ENCODE data around the gene RSRC2. TPM values are rescaled to one million over a fixed set of nuclear protein-coding genes. Genes with fewer than 3 reads are reported as not detected.

The RSRC2 gene
- total RNA-seq, 1 experiment from 2014 or later: 68.7 TPM

- TF ChIP-seq CEBPB (IDR thresholded peaks at IDR 0.05; ENCODE audit: low read depth) (no peak), EZH2phosphoT487 (IDR thresholded peaks at IDR 0.05; ENCODE audit: borderline replicate concordance) (no peak), REST (IDR thresholded peaks at IDR 0.05; ENCODE audit: low read depth) (no peak), SP1 (IDR thresholded peaks at IDR 0.05; ENCODE audit: low read depth) (no peak), ELF1 (IDR thresholded peaks at IDR 0.05; ENCODE audit: borderline replicate concordance, low read depth) (no peak), ATF3 (IDR thresholded peaks at IDR 0.05) (no peak), EGR1 (IDR thresholded peaks at IDR 0.05; ENCODE audit: low read depth) (no peak), CBX3 (IDR thresholded peaks at IDR 0.05; ENCODE audit: low read depth) (no peak), SIN3A (IDR thresholded peaks at IDR 0.05; ENCODE audit: low read depth) (no peak), FOSL1 (IDR thresholded peaks at IDR 0.05; ENCODE audit: low read depth) (no peak), RAD21 (IDR thresholded peaks at IDR 0.05; ENCODE audit: low read depth) (no peak), ZFX (IDR thresholded peaks at IDR 0.05) (no peak), JUND (IDR thresholded peaks at IDR 0.05) (no peak), ZNF274 (IDR thresholded peaks at IDR 0.05; ENCODE audit: low read depth, low read length) (no peak)
- DNase-seq (ENCODE audit: low read depth, low spot score) (no peak), ATAC-seq (no peak)
- POLR2A ChIA-PET: no interaction called here
- RAD21 ChIA-PET (ENCODE audit: low non-redundant PET in 1 of 2, low total read pairs in 2 of 2, uncharacterized antibody in 2 of 2, unreplicated experiment in 2 of 2): no interaction called here
- Histone ChIP-seq H3K36me3 (ENCODE audit: control insufficient read depth in 1 of 2, insufficient read depth in 2 of 2, low read length in 2 of 2) (peaks cover 76 to 92% of the 10 kb centered on the region in 2 experiments), H3K4me1 (ENCODE audit: control insufficient read depth in 1 of 2, insufficient read depth in 2 of 2, low read length in 2 of 2) (peaks cover 3 to 6% of the 10 kb centered on the region in 2 experiments; a peak in 3 of 4 replicates), H3K79me2 (ENCODE audit: insufficient read depth, low read length) (peaks cover 99% of the 10 kb centered on the region), H2AFZ (ENCODE audit: low read depth, low read length, poor library complexity, severe bottlenecking) (no peak overlapping the region), H3K27ac (ENCODE audit: low read depth, low read length) (no peak overlapping the region), H4K20me1 (ENCODE audit: insufficient read depth) (peaks cover 51% of the 10 kb centered on the region), H3K4me2 (ENCODE audit: low read length) (no peak overlapping the region), H3K27me3 (ENCODE audit: insufficient read depth, low read length) (no peaks in the 10 kb centered on the region), H3K9ac (ENCODE audit: low read length) (no peak overlapping the region), H3K4me3 (replicated peaks in 1 of 2; ENCODE audit: low read depth in 1 of 2, low read length in 2 of 2) (no peak overlapping the region), H3K9me3 (ENCODE audit: control insufficient read depth in 1 of 2, insufficient read depth in 1 of 2, low read depth in 1 of 2, low read length in 2 of 2) (no peaks in the 10 kb centered on the region), H3K9me2 (ENCODE audit: insufficient read depth) (no peaks in the 10 kb centered on the region)
- CTCF ChIA-PET: no interaction called here
- intact Hi-C loops (cut with micrococcal nuclease): no loop called here
- BruUV-seq (replicated peaks): no TSS peak
Measured at GRCh38 chr12:122519418-122519817, 7.3 kb downstream of the RSRC2 start.
